HG03064 (cell line): Measurements from ENCODE around the gene CDHR3.

Source experiments
- ATAC-seq: cut with Tn5 transposase; IDR thresholded peaks from one replicate; pipeline ENCODE4 v1.9.1; 2021; ENCODE audit warnings: low read depth; ENCODE audit not compliant: unreplicated experiment

Gene CDHR3

GRCh38 chr7:106076537-106076936 is 113.5 kb downstream of the CDHR3 start:
- no peak for ATAC-seq

DNA sequence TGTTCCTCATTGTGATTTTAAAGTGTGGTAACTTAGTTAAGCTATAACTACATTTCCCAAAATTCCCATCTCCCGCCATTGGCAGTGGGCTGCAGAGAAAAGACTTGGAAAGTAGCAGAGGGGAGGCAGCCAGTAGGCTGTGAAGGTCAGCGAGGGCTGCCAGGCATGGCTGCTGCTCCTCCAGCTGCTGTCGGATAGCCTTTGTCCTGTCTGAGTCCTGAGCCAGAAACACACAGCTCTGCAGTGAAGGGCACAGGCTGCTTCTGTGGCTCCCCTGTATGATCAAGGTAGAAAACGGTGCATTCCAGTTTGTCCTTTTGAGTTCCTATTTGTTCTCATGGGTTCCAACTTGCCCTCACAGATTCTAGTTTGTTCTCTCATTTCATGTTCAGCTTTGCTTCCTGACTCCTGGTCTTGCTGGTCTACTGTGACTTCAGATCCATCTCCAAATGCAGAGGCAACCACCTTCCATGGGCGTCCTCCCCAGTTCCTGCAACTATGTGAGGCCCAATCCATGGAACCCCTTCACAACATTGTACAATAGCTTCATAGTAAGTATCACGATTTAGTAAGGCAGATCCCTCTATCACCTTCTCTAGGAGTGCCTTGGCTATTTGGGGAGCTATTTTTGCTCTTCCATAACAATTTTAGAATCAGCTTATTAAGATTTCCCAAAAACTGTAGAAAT is 117.4 kb downstream of the CDHR3 start:
- ATAC-seq = no peak

DNA sequence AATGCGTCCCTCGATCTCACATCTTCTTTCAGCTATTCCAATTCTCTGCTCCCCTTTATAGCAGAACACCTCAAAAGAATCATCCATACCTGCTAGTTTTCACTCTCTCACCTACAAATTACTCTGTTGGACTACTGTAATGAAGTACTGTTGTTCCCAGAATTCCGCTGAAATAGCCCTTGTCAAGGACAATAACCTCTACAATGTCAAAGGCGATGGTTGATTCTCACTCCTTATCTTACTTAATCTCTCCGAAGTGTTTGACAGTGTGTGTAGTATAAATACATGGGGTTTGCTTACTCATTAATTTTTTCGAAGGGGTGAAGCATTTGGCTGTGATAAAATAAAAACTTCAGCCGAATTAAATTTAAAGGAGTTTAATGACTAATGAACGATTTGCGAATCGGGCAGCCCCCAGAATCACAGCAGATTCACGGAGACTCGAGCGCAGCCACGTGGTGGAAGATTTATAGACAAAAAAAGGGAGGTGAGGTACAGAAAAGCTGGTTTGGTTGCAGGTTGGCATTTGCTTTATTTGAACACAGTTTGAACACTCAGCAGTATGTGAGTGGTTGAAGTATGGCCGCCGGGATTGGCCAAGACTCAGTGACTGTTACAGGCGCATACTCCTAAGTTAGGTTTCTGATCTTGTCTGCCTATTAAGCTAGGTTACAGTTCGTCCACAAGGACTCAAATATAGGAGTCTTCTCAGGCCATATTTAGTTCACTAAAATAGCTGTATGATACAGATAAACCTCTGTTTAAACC is 119.2 kb downstream of the CDHR3 start:
- no peak for ATAC-seq
